KOPT-K1 (cell line): Measurements from ENCODE around the gene OLFM1.

Source experiments
- H3K27ac ChIP-seq: fragments of 200-600 bp; sonication (generic); 2 replicates; pipeline ENCODE4 v1.5.1; 2016; ENCODE audit warnings: antibody characterized with exemption, mild to moderate bottlenecking, low read depth, low read length; ENCODE audit not compliant: poor library complexity, severe bottlenecking
- H3K36me3 ChIP-seq: fragments of 200-600 bp; sonication (generic); 2 replicates; pipeline ENCODE4 v1.5.1; 2017; ENCODE audit warnings: antibody characterized with exemption, mild to moderate bottlenecking, low read length, moderate library complexity; ENCODE audit not compliant: insufficient read depth
- H3K9me3 ChIP-seq: fragments of 200-600 bp; sonication (generic); 2 replicates; pipeline ENCODE4 v1.5.1; 2017; ENCODE audit warnings: antibody characterized with exemption, low read length, mild to moderate bottlenecking; ENCODE audit not compliant: insufficient read depth, poor library complexity, severe bottlenecking

OLFM1 gene

GRCh38 chr9:135068776-135069415 lies 18.6 kb upstream of the OLFM1 start:
- Histone ChIP-seq H3K36me3 (no peaks in the 10 kb centered on the region), H3K9me3 (peaks cover 14% of the 10 kb centered on the region), H3K27ac (no peak overlapping the region)

- Histone ChIP-seq H3K27ac (no peak overlapping the region), H3K36me3 (no peaks in the 10 kb centered on the region), H3K9me3 (peaks cover 8% of the 10 kb centered on the region)
Observed at GRCh38 chr9:135069558-135070197, 17.8 kb upstream of the OLFM1 start.

GRCh38 chr9:135070198-135070951 lies 17.1 kb upstream of the OLFM1 start:
- H3K9me3 ChIP-seq = peaks cover under 1% of the 10 kb centered on the region
- H3K36me3 ChIP-seq = no peaks in the 10 kb centered on the region
- H3K27ac ChIP-seq = no peak overlapping the region

GRCh38 chr9:135070964-135071735 lies 16.3 kb upstream of the OLFM1 start:
- H3K36me3 ChIP-seq = no peaks in the 10 kb centered on the region
- no peaks in the 10 kb centered on the region for H3K9me3 ChIP-seq
- no peak overlapping the region for H3K27ac ChIP-seq

- Histone ChIP-seq H3K27ac (no peak overlapping the region), H3K36me3 (no peaks in the 10 kb centered on the region), H3K9me3 (no peaks in the 10 kb centered on the region)
Observed at GRCh38 chr9:135073081-135073740, 14.3 kb upstream of the OLFM1 start.

GRCh38 chr9:135073741-135074305 lies 13.6 kb upstream of the OLFM1 start:
- Histone ChIP-seq H3K36me3 (no peaks in the 10 kb centered on the region), H3K9me3 (no peaks in the 10 kb centered on the region), H3K27ac (no peak overlapping the region)

- no peaks in the 10 kb centered on the region for H3K9me3 ChIP-seq
- no peak overlapping the region for H3K27ac ChIP-seq
- H3K36me3 ChIP-seq = no peaks in the 10 kb centered on the region
Observed at GRCh38 chr9:135074354-135075233, 12.9 kb upstream of the OLFM1 start.

- Histone ChIP-seq H3K9me3 (no peaks in the 10 kb centered on the region), H3K27ac (no peak overlapping the region), H3K36me3 (no peaks in the 10 kb centered on the region)
Observed at GRCh38 chr9:135075234-135076142, 12.0 kb upstream of the OLFM1 start.

GRCh38 chr9:135076143-135076875 lies 11.2 kb upstream of the OLFM1 start:
- Histone ChIP-seq H3K27ac (no peak overlapping the region), H3K36me3 (no peaks in the 10 kb centered on the region), H3K9me3 (no peaks in the 10 kb centered on the region)

- H3K27ac ChIP-seq = no peak overlapping the region
- no peaks in the 10 kb centered on the region for H3K9me3 ChIP-seq
- H3K36me3 ChIP-seq = no peaks in the 10 kb centered on the region
Observed at GRCh38 chr9:135076876-135077430, 10.5 kb upstream of the OLFM1 start.

GRCh38 chr9:135077497-135078200 lies 9.8 kb upstream of the OLFM1 start:
- Histone ChIP-seq H3K36me3 (no peaks in the 10 kb centered on the region), H3K9me3 (no peaks in the 10 kb centered on the region), H3K27ac (no peak overlapping the region)

GRCh38 chr9:135078361-135078821 lies 9.1 kb upstream of the OLFM1 start:
- Histone ChIP-seq H3K9me3 (no peaks in the 10 kb centered on the region), H3K27ac (no peak overlapping the region), H3K36me3 (no peaks in the 10 kb centered on the region)
